HepG2 (cell line): Measurements from ENCODE around the gene MMUT. TPM values are rescaled to one million over a fixed set of nuclear protein-coding genes. Genes with fewer than 3 reads are reported as not detected.

Experiments used
- ATAC-seq: fragments of 200-7000 bp; cut with Tn5 transposase; 3 replicates; pipeline ENCODE4 v1.9.1; 2020; ENCODE audit warnings: mild to moderate bottlenecking, moderate library complexity
- BruUV-seq: library from RNA; stranded (reverse); fragments of 400-500 nt; replicated peaks from 2 replicates; lab custom pipeline; 2021; lab: Mats Ljungman, UMichigan
- CTCF ChIA-PET: fragments of 300-600 bp; formaldehyde crosslinking; extraction: SDS; loops from one replicate; lab custom pipeline; 2021; ENCODE audit warnings: low total read pairs, inconsistent platforms, low intra/inter-chr PET ratio; lab: Yijun Ruan, JAX
- POLR2A ChIA-PET: fragments of 350-600 bp; sonication (Branson Sonifier 250); formaldehyde crosslinking; loops from one replicate; lab custom pipeline; 2020; ENCODE audit warnings: antibody characterized with exemption, inconsistent platforms; lab: Yijun Ruan, JAX
- DNase-seq: peaks from one replicate; pipeline ENCODE4 v3.0.0-alpha.2; 2015; ENCODE audit warnings: low spot score
- FAIRE-seq: peaks from 3 replicates; lab custom pipeline; 2011; peaks lifted over from hg19 to GRCh38; lab: Jason Lieb, UNC
- H2AFZ ChIP-seq: one replicate; pipeline ENCODE4 v1.6.1; 2011; ENCODE audit warnings: low read length, inconsistent platforms
- H3K27ac ChIP-seq: fragments of 300-600 bp; 3 replicates; pipeline ENCODE4 v1.8.0; 2011; ENCODE audit warnings: mixed run types, mild to moderate bottlenecking, mixed read lengths, low read length, inconsistent platforms; ENCODE audit not compliant: insufficient read depth; ENCODE audit errors: extremely low read length
- H3K27me3 ChIP-seq, 2 experiments: fragments of 200-600 bp in 1 of 2; 2 replicates in 1 of 2; 3 replicates in 1 of 2; pipeline versions ENCODE4 v1.6.0 to v1.8.0; 2011; ENCODE audit warnings: low read length in 2 of 2, mild to moderate bottlenecking in 2 of 2, moderate library complexity in 2 of 2, inconsistent platforms in 1 of 2; ENCODE audit not compliant: insufficient read depth in 2 of 2, control insufficient read depth in 1 of 2
- H3K36me3 ChIP-seq, 2 experiments: fragments of 200-600 bp in 1 of 2; replicated peaks in 1 of 2; 2 replicates in 1 of 2; 3 replicates in 1 of 2; pipeline versions ENCODE4 v1.5.1 to v1.8.0; 2011; ENCODE audit warnings: low read length in 2 of 2, inconsistent platforms in 1 of 2; ENCODE audit not compliant: insufficient read depth in 2 of 2, control insufficient read depth in 1 of 2
- H3K4me1 ChIP-seq: 2 replicates; pipeline ENCODE4 v1.5.1; 2012; ENCODE audit warnings: low read length, inconsistent platforms; ENCODE audit not compliant: insufficient read depth
- H3K4me2 ChIP-seq: 2 replicates; pipeline ENCODE4 v1.6.0; 2011; ENCODE audit warnings: low read depth, low read length, inconsistent platforms
- H3K4me3 ChIP-seq, 3 experiments: fragments of 200-600 bp in 1 of 3; sonication (generic), shearing (Covaris generic) in 1 of 3; replicated peaks in 1 of 3; 2 replicates each; pipeline ENCODE4 v1.5.1; 2011 to 2016; ENCODE audit warnings: low read length in 3 of 3, inconsistent platforms in 2 of 3, low read depth in 2 of 3, mild to moderate bottlenecking in 2 of 3, control low read depth in 1 of 3, mixed read lengths in 1 of 3; ENCODE audit not compliant: insufficient read depth in 1 of 3
- H3K79me2 ChIP-seq: one replicate; pipeline ENCODE4 v1.6.1; 2011; ENCODE audit warnings: low read length, inconsistent platforms; ENCODE audit not compliant: insufficient read depth
- H3K9ac ChIP-seq: 2 replicates; pipeline ENCODE4 v1.6.0; 2011; ENCODE audit warnings: mild to moderate bottlenecking, low read depth, low read length, inconsistent platforms; ENCODE audit not compliant: insufficient read depth
- H3K9me3 ChIP-seq: 2 replicates; pipeline ENCODE4 v1.5.1; 2012; ENCODE audit warnings: mild to moderate bottlenecking, low read length
- H4K20me1 ChIP-seq: 2 replicates; pipeline ENCODE4 v1.6.0; 2011; ENCODE audit warnings: inconsistent platforms, mild to moderate bottlenecking, low read length, moderate library complexity; ENCODE audit not compliant: insufficient read depth
- ATRX ChIP-seq: sonication (generic); formaldehyde crosslinking; IDR thresholded peaks from 2 replicates; pipeline ENCODE4 v1.4.0; 2020; ENCODE audit warnings: missing genetic modification reagents, borderline replicate concordance
- FLYWCH1 ChIP-seq: sonication (generic); formaldehyde crosslinking; IDR thresholded peaks from 2 replicates; pipeline ENCODE4 v1.8.1; 2023; ENCODE audit warnings: mild to moderate bottlenecking, missing genetic modification reagents
- HNRNPLL ChIP-seq: fragments of 200-400 bp; formaldehyde crosslinking; IDR thresholded peaks from 2 replicates; pipeline ENCODE4 v1.6.1; 2017; ENCODE audit warnings: mild to moderate bottlenecking, low read depth, low read length; ENCODE audit not compliant: poor library complexity, severe bottlenecking
- MXD4 ChIP-seq: IDR thresholded peaks from 2 replicates; pipeline ENCODE4 v1.6.1; 2016; ENCODE audit warnings: mild to moderate bottlenecking, missing biosample characterization, missing genetic modification reagents
- NCOA5 ChIP-seq: sonication (generic); formaldehyde crosslinking; IDR thresholded peaks from 2 replicates; pipeline ENCODE4 v1.4.0; 2020; ENCODE audit warnings: missing genetic modification reagents
- PITX1 ChIP-seq: sonication (generic); formaldehyde crosslinking; IDR thresholded peaks from 2 replicates; pipeline ENCODE4 v1.5.1; 2020; ENCODE audit warnings: mild to moderate bottlenecking, missing genetic modification reagents
- SIX1 ChIP-seq: sonication (generic); formaldehyde crosslinking; IDR thresholded peaks from 2 replicates; pipeline ENCODE4 v1.4.0; 2020; ENCODE audit warnings: missing genetic modification reagents, borderline replicate concordance
- THYN1 ChIP-seq: sonication (generic); formaldehyde crosslinking; IDR thresholded peaks from 2 replicates; pipeline ENCODE4 v1.8.1; 2023; ENCODE audit warnings: low read depth, mild to moderate bottlenecking, moderate library complexity, missing genetic modification reagents, borderline replicate concordance
- ZFP36L2 ChIP-seq: sonication (generic); formaldehyde crosslinking; IDR thresholded peaks from 2 replicates; pipeline ENCODE4 v1.4.0; 2020; ENCODE audit warnings: missing genetic modification reagents
- ZFP90 ChIP-seq: sonication (generic); formaldehyde crosslinking; IDR thresholded peaks from 2 replicates; pipeline ENCODE4 v1.8.0; 2022; ENCODE audit warnings: missing genetic modification reagents, mild to moderate bottlenecking, inconsistent platforms, borderline replicate concordance
- ZNF557 ChIP-seq: sonication (generic); formaldehyde crosslinking; IDR thresholded peaks from 2 replicates; pipeline ENCODE4 v1.4.0; 2020; ENCODE audit warnings: missing genetic modification reagents
- WGBS: methylation state at CpG from one replicate; pipeline ENCODE4 v1.1.6; 2017; ENCODE audit warnings: low lambda C conversion rate; 5-methylcytosine and 5-hydroxymethylcytosine counted together
- in situ Hi-C: cut with HindIII; loops from 2 replicates; pipeline ENCODE4 v1.10.0; 2017; ENCODE audit warnings: low pct_unique_long_range_greater_than_20kb; ENCODE audit not compliant: extremely low pct_ligation_motif_present
- intact Hi-C: fragments of 100-400 bp; cut with micrococcal nuclease; formaldehyde crosslinking; loops from one replicate; pipeline ENCODE4 v1.10.0; 2022; ENCODE audit not compliant: unreplicated experiment
- polyA plus RNA-seq, 8 experiments: library from polyadenylated mRNA; depleted of rRNA in 3 of 8; stranded (reverse) in 7 of 8; unstranded in 1 of 8; fragments of >200 nt; fragmentation: Illumina TruSeq in 4 of 8; extraction: Trizol in 4 of 8; gene quantifications; 2 replicates each; pipeline versions ENCODE4 v1.2.1 to v1.2.3, GENCODE V29; 2011 to 2016; ENCODE audit warnings: low read depth in 4 of 8, missing spikeins in 1 of 8, mixed read lengths in 1 of 8; ENCODE audit not compliant: insufficient read depth in 1 of 8
- total RNA-seq, 5 experiments: library from RNA; depleted of rRNA; stranded (reverse); fragments of >200 nt; fragmentation: Illumina TruSeq; extraction: Trizol; gene quantifications; 2 replicates each; pipeline ENCODE4 v1.2.3, GENCODE V29; 2016; ENCODE audit warnings: low read depth in 1 of 5
- TF ChIP-seq, protein P1 (sequence below): sonication (generic); formaldehyde crosslinking; IDR thresholded peaks from 2 replicates; pipeline ENCODE4 v1.4.0; 2020; ENCODE audit warnings: mild to moderate bottlenecking, missing genetic modification reagents

MMUT gene
- total and polyA plus RNA-seq, 2 of the 13 experiments (the other 11 are each of a cell fraction or from before 2014, with no cell fraction given) = 16.1 to 20.5 TPM

DNA sequence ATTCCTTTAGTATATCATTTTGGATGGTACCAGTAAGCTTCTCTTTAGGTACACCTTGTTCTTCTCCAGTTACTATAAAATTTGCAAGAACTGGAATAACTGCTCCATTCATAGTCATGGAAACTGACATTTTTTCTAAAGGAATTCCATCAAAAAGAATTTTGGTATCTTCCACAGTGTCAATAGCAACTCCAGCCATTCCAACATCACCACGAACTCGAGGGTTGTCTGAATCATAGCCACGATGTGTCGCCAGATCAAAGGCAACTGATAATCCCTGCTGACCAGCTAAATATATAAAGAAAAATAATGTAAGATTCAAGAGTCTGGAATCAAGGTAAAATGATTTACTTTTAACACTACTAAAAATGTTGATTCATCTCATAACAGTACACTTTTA is 5.3 kb downstream of the MMUT start:
- FAIRE-seq (no peak), ATAC-seq (no peak), DNase-seq (no peak)
- no peak overlapping the region for H2AFZ ChIP-seq
- H3K79me2 ChIP-seq = peaks cover 16% of the 10 kb centered on the region
- H3K36me3 ChIP-seq = peaks cover 0 to 21% of the 10 kb centered on the region in 2 experiments; a peak in 3 of 5 replicates
- H3K9ac ChIP-seq = no peak overlapping the region
- H3K4me2 ChIP-seq = no peak overlapping the region
- ChIA-PET CTCF (no interaction called here), POLR2A (no interaction called here)
- H3K9me3 ChIP-seq = no peaks in the 10 kb centered on the region
- H4K20me1 ChIP-seq = no peaks in the 10 kb centered on the region
- WGBS = 76% methylated on average over 4 of the region's 4 CpGs
- no peak overlapping the region for H3K27ac ChIP-seq
- H3K4me3 ChIP-seq = no peak overlapping the region
- intact Hi-C loops (no loop called here), in situ Hi-C loops (loop anchor here (5.0 kb wide), 1 partner anchor 150 kb away; no protein-coding TSS in a partner anchor)
- TF ChIP-seq ZNF557 (CRISPR knock-in tag) = no peak
- no peak for TF ChIP-seq ZFP90 (CRISPR knock-in tag)
- no peak for TF ChIP-seq SIX1
- TF ChIP-seq THYN1 (CRISPR knock-in tag) = no peak
- H3K4me1 ChIP-seq = peaks cover 14% of the 10 kb centered on the region
- no TSS peak for BruUV-seq
- no peaks in the 10 kb centered on the region; a peak in 1 of 5 replicates for H3K27me3 ChIP-seq

DNA sequence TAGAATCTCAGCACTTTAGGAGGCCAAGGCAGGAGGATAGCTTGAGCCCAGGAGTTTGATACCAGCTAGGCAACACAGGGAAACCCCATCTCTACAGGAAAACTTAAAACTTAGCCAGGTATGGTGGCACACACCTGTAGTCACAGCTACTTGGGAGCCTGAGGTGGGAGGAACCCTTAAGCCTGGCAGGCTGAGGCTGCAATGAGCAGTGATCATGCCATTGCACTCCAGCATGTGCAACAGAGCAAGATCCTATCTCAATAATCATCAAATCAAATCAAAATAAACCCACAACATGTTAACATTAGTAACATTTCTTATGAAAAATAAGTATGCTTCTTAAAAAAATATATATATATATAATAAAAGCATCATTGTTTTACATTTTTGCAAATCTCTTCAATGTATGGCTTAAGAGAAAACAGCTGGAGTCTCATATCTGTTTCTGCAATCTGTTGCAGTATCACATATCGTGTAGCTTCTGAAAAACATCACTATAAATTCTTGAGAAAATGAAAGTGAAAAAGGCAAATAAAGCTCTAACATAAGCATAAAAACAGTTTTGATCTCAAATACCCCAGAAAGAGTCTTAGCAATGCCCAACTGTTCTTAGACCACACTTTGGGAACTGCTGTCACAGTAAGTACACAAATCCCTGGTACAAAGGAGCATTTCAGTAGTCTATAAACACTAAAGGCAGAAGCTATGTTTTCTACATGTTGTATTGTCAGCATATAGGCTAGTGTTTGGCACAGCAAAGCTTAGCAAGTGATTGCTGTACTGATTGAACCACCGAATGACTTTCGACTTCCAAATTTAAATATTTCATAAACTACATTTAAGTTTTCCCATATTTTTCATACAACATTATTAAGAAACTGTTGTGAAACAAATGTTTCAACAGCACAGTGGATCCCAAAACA is 8.0 kb downstream of the MMUT start:
- no peak for ATAC-seq
- POLR2A ChIA-PET = no interaction called here
- TF ChIP-seq HNRNPLL = no peak
- TF ChIP-seq FLYWCH1 (CRISPR knock-in tag) = no peak
- TF ChIP-seq NCOA5 (CRISPR knock-in tag) = no peak
- TF ChIP-seq PITX1 (CRISPR knock-in tag) = no peak
- no peak for TF ChIP-seq MXD4
- no peak for TF ChIP-seq ATRX (CRISPR knock-in tag)
- TF ChIP-seq ZFP36L2 (CRISPR knock-in tag) = no peak
- TF ChIP-seq, protein P1, sequence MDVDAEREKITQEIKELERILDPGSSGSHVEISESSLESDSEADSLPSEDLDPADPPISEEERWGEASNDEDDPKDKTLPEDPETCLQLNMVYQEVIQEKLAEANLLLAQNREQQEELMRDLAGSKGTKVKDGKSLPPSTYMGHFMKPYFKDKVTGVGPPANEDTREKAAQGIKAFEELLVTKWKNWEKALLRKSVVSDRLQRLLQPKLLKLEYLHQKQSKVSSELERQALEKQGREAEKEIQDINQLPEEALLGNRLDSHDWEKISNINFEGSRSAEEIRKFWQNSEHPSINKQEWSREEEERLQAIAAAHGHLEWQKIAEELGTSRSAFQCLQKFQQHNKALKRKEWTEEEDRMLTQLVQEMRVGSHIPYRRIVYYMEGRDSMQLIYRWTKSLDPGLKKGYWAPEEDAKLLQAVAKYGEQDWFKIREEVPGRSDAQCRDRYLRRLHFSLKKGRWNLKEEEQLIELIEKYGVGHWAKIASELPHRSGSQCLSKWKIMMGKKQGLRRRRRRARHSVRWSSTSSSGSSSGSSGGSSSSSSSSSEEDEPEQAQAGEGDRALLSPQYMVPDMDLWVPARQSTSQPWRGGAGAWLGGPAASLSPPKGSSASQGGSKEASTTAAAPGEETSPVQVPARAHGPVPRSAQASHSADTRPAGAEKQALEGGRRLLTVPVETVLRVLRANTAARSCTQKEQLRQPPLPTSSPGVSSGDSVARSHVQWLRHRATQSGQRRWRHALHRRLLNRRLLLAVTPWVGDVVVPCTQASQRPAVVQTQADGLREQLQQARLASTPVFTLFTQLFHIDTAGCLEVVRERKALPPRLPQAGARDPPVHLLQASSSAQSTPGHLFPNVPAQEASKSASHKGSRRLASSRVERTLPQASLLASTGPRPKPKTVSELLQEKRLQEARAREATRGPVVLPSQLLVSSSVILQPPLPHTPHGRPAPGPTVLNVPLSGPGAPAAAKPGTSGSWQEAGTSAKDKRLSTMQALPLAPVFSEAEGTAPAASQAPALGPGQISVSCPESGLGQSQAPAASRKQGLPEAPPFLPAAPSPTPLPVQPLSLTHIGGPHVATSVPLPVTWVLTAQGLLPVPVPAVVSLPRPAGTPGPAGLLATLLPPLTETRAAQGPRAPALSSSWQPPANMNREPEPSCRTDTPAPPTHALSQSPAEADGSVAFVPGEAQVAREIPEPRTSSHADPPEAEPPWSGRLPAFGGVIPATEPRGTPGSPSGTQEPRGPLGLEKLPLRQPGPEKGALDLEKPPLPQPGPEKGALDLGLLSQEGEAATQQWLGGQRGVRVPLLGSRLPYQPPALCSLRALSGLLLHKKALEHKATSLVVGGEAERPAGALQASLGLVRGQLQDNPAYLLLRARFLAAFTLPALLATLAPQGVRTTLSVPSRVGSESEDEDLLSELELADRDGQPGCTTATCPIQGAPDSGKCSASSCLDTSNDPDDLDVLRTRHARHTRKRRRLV (CRISPR knock-in tag) = no peak

More for the DNA sequence above, 8.0 kb downstream of the MMUT start:
- Histone ChIP-seq H4K20me1 (no peaks in the 10 kb centered on the region), H2AFZ (no peak overlapping the region), H3K4me2 (no peak overlapping the region), H3K4me1 (no peaks in the 10 kb centered on the region), H3K79me2 (no peaks in the 10 kb centered on the region), H3K9ac (no peak overlapping the region), H3K27ac (no peak overlapping the region), H3K36me3 (peaks cover 2 to 34% of the 10 kb centered on the region in 2 experiments), H3K4me3 (no peak overlapping the region), H3K9me3 (no peaks in the 10 kb centered on the region), H3K27me3 (no peaks in the 10 kb centered on the region)
- BruUV-seq = no TSS peak
- in situ Hi-C loops (loop anchor here (5.0 kb wide), 1 partner anchor 152 kb away; no protein-coding TSS in a partner anchor), intact Hi-C loops (no loop called here)
- DNase-seq (no peak), FAIRE-seq (no peak)
- CTCF ChIA-PET = no interaction called here
- 98% methylated on average over 3 of the region's 3 CpGs for WGBS
